ENCODE measurements around the gene GJB6. TPM values are rescaled to one million over a fixed set of nuclear protein-coding genes. Genes with fewer than 3 reads are reported as not detected.
A peak's percentile ranks its signal among the peaks of the same experiment; 100 is the strongest.

The GJB6 gene
- total RNA-seq, 1 experiment from 2014 or later = not detected

GRCh38 chr13:20192158-20192835, 39.8 kb downstream of the GJB6 start:
- ChIA-PET CTCF (interaction anchor here (0.5 to 2.2 kb wide), 9 partner anchors 10 to 1052 kb away, joined by 3 to 9 read pairs (median 4); no protein-coding TSS in a partner anchor), POLR2A (no interaction called here)
- Mint-ChIP-seq H3K36me3 (no peaks in the 10 kb centered on the region), H3K4me1 (peaks cover 18% of the 10 kb centered on the region), H3K27ac (no peak overlapping the region), H3K4me3 (peak overlapping the region; percentile 68), H3K9me3 (no peaks in the 10 kb centered on the region), H3K27me3 (ENCODE audit: low read depth) (peaks cover 93% of the 10 kb centered on the region)
- peak; percentile 41 for ATAC-seq
- TF ChIP-seq ZNF423 (CRISPR knock-in tag; IDR thresholded peaks at IDR 0.05) (no peak), ETV6 (CRISPR knock-in tag; IDR thresholded peaks at IDR 0.05) (no peak), NFE2L1 (CRISPR knock-in tag; IDR thresholded peaks at IDR 0.05) (no peak), ATF1 (CRISPR knock-in tag; IDR thresholded peaks at IDR 0.05) (no peak), MLX (CRISPR knock-in tag; IDR thresholded peaks at IDR 0.05) (no peak), CBFB (CRISPR knock-in tag; IDR thresholded peaks at IDR 0.05; ENCODE audit: low read depth) (no peak), TEAD4 (CRISPR knock-in tag; IDR thresholded peaks at IDR 0.05) (no peak), GABPB1 (CRISPR knock-in tag; IDR thresholded peaks at IDR 0.05) (no peak), TP53 (CRISPR knock-in tag; IDR thresholded peaks at IDR 0.05) (no peak), AFF4 (CRISPR knock-in tag; IDR thresholded peaks at IDR 0.05; ENCODE audit: borderline replicate concordance) (no peak), TCF7 (CRISPR knock-in tag; IDR thresholded peaks at IDR 0.05; ENCODE audit: low read depth) (no peak)
- TF ChIP-seq, protein P1, sequence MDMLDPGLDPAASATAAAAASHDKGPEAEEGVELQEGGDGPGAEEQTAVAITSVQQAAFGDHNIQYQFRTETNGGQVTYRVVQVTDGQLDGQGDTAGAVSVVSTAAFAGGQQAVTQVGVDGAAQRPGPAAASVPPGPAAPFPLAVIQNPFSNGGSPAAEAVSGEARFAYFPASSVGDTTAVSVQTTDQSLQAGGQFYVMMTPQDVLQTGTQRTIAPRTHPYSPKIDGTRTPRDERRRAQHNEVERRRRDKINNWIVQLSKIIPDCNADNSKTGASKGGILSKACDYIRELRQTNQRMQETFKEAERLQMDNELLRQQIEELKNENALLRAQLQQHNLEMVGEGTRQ (CRISPR knock-in tag; IDR thresholded peaks at IDR 0.05) = no peak
- TF ChIP-seq, protein P2, sequence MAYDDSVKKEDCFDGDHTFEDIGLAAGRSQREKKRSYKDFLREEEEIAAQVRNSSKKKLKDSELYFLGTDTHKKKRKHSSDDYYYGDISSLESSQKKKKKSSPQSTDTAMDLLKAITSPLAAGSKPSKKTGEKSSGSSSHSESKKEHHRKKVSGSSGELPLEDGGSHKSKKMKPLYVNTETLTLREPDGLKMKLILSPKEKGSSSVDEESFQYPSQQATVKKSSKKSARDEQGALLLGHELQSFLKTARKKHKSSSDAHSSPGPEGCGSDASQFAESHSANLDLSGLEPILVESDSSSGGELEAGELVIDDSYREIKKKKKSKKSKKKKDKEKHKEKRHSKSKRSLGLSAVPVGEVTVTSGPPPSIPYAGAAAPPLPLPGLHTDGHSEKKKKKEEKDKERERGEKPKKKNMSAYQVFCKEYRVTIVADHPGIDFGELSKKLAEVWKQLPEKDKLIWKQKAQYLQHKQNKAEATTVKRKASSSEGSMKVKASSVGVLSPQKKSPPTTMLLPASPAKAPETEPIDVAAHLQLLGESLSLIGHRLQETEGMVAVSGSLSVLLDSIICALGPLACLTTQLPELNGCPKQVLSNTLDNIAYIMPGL (CRISPR knock-in tag; IDR thresholded peaks at IDR 0.05) = no peak
- TF ChIP-seq, protein P3, sequence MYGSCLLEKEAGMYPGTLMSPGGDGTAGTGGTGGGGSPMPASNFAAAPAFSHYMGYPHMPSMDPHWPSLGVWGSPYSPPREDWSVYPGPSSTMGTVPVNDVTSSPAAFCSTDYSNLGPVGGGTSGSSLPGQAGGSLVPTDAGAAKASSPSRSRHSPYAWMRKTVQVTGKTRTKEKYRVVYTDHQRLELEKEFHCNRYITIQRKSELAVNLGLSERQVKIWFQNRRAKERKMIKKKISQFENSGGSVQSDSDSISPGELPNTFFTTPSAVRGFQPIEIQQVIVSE (CRISPR knock-in tag; IDR thresholded peaks at IDR 0.05; ENCODE audit: borderline replicate concordance) = no peak
- TF ChIP-seq, protein P4, sequence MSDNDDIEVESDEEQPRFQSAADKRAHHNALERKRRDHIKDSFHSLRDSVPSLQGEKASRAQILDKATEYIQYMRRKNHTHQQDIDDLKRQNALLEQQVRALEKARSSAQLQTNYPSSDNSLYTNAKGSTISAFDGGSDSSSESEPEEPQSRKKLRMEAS (CRISPR knock-in tag; IDR thresholded peaks at IDR 0.05) = no peak
- peak; percentile 53 for DNase-seq (ENCODE audit: low spot score)

Measured in WTC11 (cell line).